Kidney (tissue), 14 donors: ENCODE results near the gene TPRX1. TPM values are rescaled to one million over a fixed set of nuclear protein-coding genes. Genes with fewer than 3 reads are reported as not detected.

ENCODE experiments used
- DNase-seq, 5 donors: peaks; one replicate each; pipeline ENCODE4 v3.0.0-alpha.2; 2013 to 2020
- FAIRE-seq: peaks from 2 replicates; lab custom pipeline; 2012; peaks lifted over from hg19 to GRCh38; lab: Jason Lieb, UNC
- H3K27ac ChIP-seq, 2 donors: one replicate each; pipeline ENCODE4 v1.7.0; 2013; ENCODE audit warnings: low read depth in 2 of 2, low read length in 2 of 2, inconsistent platforms in 1 of 2
- H3K27me3 ChIP-seq: one replicate; pipeline ENCODE4 v1.7.1; 2013; ENCODE audit warnings: low read length, inconsistent platforms; ENCODE audit not compliant: control insufficient read depth, insufficient read depth
- H3K36me3 ChIP-seq, 3 donors: one replicate each; pipeline versions ENCODE4 v1.7.0 to v1.7.1; 2013; ENCODE audit warnings: low read length in 3 of 3, control low read depth in 1 of 3, inconsistent platforms in 1 of 3; ENCODE audit not compliant: insufficient read depth in 3 of 3, control insufficient read depth in 2 of 3
- H3K4me1 ChIP-seq, 3 donors: one replicate each; pipeline versions ENCODE4 v1.7.0 to v1.7.1; 2013; ENCODE audit warnings: low read length in 3 of 3, inconsistent platforms in 1 of 3, low read depth in 1 of 3; ENCODE audit not compliant: control insufficient read depth in 2 of 3, insufficient read depth in 2 of 3
- H3K4me3 ChIP-seq, 3 donors: one replicate each; pipeline versions ENCODE4 v1.7.0 to v1.8.1; 2013; ENCODE audit warnings: low read length in 3 of 3, control low read depth in 1 of 3, inconsistent platforms in 1 of 3
- H3K9ac ChIP-seq, 3 donors: one replicate each; pipeline versions ENCODE4 v1.7.0 to v1.7.1; 2013; ENCODE audit warnings: low read length in 3 of 3, control low read depth in 1 of 3, inconsistent platforms in 1 of 3
- H3K9me3 ChIP-seq, 3 donors: one replicate each; pipeline versions ENCODE4 v1.7.0 to v1.7.1; 2013; ENCODE audit warnings: low read length in 3 of 3, control low read depth in 1 of 3, inconsistent platforms in 1 of 3; ENCODE audit not compliant: control insufficient read depth in 2 of 3, insufficient read depth in 1 of 3
- intact Hi-C: fragments of 100-400 bp; cut with DNase I; formaldehyde crosslinking; loops from one replicate; pipeline ENCODE4 v1.11.1; 2022
- polyA plus RNA-seq: library from polyadenylated mRNA; stranded (reverse); fragments of 350-450 nt; fragmentation: Illumina TruSeq; extraction: RNeasy Lipid Tissue Mini Kit (QIAGEN cat#74804); gene quantifications from one replicate; pipeline ENCODE4 v1.2.3, GENCODE V29; 2014; ENCODE audit warnings: low read depth, low replicate concordance; ENCODE audit not compliant: insufficient read depth
- total RNA-seq: library from RNA; stranded (reverse); fragmentation: NEBNext Ultra II Directional; extraction: Animal tissue kit (Norgen Biotek cat#: 25700); gene quantifications from one replicate; pipeline ENCODE4 v1.2.1, GENCODE V29; 2021
- TF ChIP-seq, protein P1 (sequence below): IDR thresholded peaks from 3 replicates; pipeline ENCODE4 v1.5.1; 2012; ENCODE audit warnings: mild to moderate bottlenecking, moderate library complexity, borderline replicate concordance; ENCODE audit not compliant: insufficient read depth; ENCODE audit errors: extremely low read depth
- donor health status: control.
- donor health status: control.
- donor health status: control.
- donor health status: control.
- donor health status: control.
- donor health status: DM: yes; HTN: yes; CAD: no.
- donor health status: Normal renal cell carcinoma (clear cell type).

The TPRX1 gene
- total and polyA plus RNA-seq, 2 donors from 2014 or later: not detected

- Histone ChIP-seq H3K9me3 (no peaks in the 10 kb centered on the region), H3K4me3 (no peak overlapping the region), H3K36me3 (peaks cover 2 to 20% (median 15%) of the 10 kb centered on the region in 3 donors), H3K27me3 (no peaks in the 10 kb centered on the region), H3K9ac (no peak overlapping the region), H3K27ac (no peak overlapping the region), H3K4me1 (no peaks in the 10 kb centered on the region)
- intact Hi-C loops: no loop called here
- DNase-seq (no peak), FAIRE-seq (no peak)
- TF ChIP-seq, protein P1, sequence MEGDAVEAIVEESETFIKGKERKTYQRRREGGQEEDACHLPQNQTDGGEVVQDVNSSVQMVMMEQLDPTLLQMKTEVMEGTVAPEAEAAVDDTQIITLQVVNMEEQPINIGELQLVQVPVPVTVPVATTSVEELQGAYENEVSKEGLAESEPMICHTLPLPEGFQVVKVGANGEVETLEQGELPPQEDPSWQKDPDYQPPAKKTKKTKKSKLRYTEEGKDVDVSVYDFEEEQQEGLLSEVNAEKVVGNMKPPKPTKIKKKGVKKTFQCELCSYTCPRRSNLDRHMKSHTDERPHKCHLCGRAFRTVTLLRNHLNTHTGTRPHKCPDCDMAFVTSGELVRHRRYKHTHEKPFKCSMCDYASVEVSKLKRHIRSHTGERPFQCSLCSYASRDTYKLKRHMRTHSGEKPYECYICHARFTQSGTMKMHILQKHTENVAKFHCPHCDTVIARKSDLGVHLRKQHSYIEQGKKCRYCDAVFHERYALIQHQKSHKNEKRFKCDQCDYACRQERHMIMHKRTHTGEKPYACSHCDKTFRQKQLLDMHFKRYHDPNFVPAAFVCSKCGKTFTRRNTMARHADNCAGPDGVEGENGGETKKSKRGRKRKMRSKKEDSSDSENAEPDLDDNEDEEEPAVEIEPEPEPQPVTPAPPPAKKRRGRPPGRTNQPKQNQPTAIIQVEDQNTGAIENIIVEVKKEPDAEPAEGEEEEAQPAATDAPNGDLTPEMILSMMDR: no peak
Observed at GRCh38 chr19:47757617-47758442, 46.5 kb downstream of the TPRX1 start.

GRCh38 chr19:47756953-47757608 lies 47.3 kb downstream of the TPRX1 start:
- H3K4me1 ChIP-seq: no peaks in the 10 kb centered on the region
- TF ChIP-seq, protein P1: no peak
- H3K27ac ChIP-seq: no peak overlapping the region
- no peaks in the 10 kb centered on the region for H3K27me3 ChIP-seq
- DNase-seq: no peak
- H3K9me3 ChIP-seq: no peaks in the 10 kb centered on the region
- intact Hi-C loops: no loop called here
- FAIRE-seq: no peak
- peaks cover 2 to 28% (median 20%) of the 10 kb centered on the region in 3 donors for H3K36me3 ChIP-seq
- H3K9ac ChIP-seq: no peak overlapping the region
- H3K4me3 ChIP-seq: no peak overlapping the region

GRCh38 chr19:47756627-47756929 lies 47.8 kb downstream of the TPRX1 start:
- no peak for FAIRE-seq

More at GRCh38 chr19:47756627-47756929, 47.8 kb downstream of the TPRX1 start:
- Histone ChIP-seq H3K4me1 (no peaks in the 10 kb centered on the region), H3K9me3 (no peaks in the 10 kb centered on the region), H3K9ac (no peak overlapping the region), H3K27ac (no peak overlapping the region), H3K4me3 (no peak overlapping the region), H3K36me3 (peaks cover 2 to 29% (median 21%) of the 10 kb centered on the region in 3 donors), H3K27me3 (no peaks in the 10 kb centered on the region)
- intact Hi-C loops: no loop called here
- peak in 1 of 5 donors; percentile 57 for DNase-seq
- TF ChIP-seq, protein P1: no peak
